Measurements from ENCODE around the gene RMRP. TPM values are rescaled to one million over a fixed set of nuclear protein-coding genes. Genes with fewer than 3 reads are reported as not detected.

Gene RMRP
- total RNA-seq, 2 experiments from 2014 or later: 12,624 to 26,575 TPM

DNA sequence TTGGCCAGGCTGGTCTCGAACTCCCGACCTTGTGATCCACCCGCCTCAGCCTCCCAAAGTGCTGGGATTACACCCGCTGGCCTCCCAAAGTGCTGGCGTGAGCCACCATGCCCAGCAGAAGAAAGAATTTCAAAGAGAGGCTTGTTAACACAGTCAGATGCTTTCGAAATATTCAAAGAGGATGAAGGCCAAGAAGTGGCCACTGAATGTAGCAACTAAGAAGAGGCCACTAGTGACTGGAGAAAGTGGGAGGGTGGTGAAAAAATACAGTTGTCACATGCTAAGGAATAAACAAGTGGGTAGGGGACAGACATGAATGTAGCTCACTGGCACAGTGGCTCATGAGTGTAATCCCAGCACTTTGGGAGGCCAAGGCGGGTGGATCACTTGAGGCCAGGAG is 44.9 kb upstream of the RMRP start:
- intact Hi-C loops (cut with micrococcal nuclease; ENCODE audit: unreplicated experiment): no loop called here
- CTCF ChIA-PET (ENCODE audit: unreplicated experiment): no interaction called here
- TF ChIP-seq, protein P1, sequence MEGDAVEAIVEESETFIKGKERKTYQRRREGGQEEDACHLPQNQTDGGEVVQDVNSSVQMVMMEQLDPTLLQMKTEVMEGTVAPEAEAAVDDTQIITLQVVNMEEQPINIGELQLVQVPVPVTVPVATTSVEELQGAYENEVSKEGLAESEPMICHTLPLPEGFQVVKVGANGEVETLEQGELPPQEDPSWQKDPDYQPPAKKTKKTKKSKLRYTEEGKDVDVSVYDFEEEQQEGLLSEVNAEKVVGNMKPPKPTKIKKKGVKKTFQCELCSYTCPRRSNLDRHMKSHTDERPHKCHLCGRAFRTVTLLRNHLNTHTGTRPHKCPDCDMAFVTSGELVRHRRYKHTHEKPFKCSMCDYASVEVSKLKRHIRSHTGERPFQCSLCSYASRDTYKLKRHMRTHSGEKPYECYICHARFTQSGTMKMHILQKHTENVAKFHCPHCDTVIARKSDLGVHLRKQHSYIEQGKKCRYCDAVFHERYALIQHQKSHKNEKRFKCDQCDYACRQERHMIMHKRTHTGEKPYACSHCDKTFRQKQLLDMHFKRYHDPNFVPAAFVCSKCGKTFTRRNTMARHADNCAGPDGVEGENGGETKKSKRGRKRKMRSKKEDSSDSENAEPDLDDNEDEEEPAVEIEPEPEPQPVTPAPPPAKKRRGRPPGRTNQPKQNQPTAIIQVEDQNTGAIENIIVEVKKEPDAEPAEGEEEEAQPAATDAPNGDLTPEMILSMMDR (conservative IDR thresholded peaks at IDR 0.05; ENCODE audit: low read length): no peak
- no peak for TF ChIP-seq EZH2phosphoT487 (IDR thresholded peaks at IDR 0.05; ENCODE audit: borderline replicate concordance, low read depth, low read length)

DNA sequence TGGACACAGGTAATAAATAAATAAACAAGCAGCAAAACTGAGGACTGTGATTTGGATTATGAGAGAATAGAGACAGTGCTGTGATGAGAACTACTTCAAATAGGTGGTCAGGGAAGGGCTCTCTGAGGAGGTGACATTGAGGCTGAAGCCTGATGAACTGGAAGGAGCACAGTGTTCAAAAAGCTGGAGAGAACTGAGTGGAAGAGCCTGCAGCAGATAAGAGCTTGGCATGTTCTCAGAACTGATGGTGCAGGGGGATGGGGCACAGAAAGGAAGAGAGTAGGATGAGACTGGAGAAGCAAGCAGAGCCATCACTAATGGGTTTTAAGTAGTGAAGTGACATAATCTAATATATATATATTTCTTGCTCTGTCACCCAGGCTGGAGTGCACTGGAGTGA is 43.1 kb upstream of the RMRP start:
- H2AFZ ChIP-seq (ENCODE audit: low read length): no peak overlapping the region
- intact Hi-C loops (cut with micrococcal nuclease; ENCODE audit: unreplicated experiment): no loop called here
- CTCF ChIA-PET (ENCODE audit: unreplicated experiment): no interaction called here
- TF ChIP-seq, protein P1 (conservative IDR thresholded peaks at IDR 0.05; ENCODE audit: low read length): no peak
- TF ChIP-seq EZH2phosphoT487 (IDR thresholded peaks at IDR 0.05; ENCODE audit: borderline replicate concordance, low read depth, low read length): no peak
- H3K4me3 ChIP-seq (ENCODE audit: low read depth, low read length, poor library complexity, severe bottlenecking): no peak overlapping the region
- H3K36me3 ChIP-seq (ENCODE audit: insufficient read depth, low read length): peaks cover 98% of the 10 kb centered on the region
- H3K27ac ChIP-seq (ENCODE audit: low read depth, low read length, poor library complexity, severe bottlenecking): no peak overlapping the region
- DNase-seq (ENCODE audit: low spot score): no peak
- H4K20me1 ChIP-seq (ENCODE audit: insufficient read depth, low read length): no peaks in the 10 kb centered on the region
- POLR2A ChIA-PET: no interaction called here
- no peak overlapping the region for H3K4me2 ChIP-seq (ENCODE audit: low read length)
- H3K79me2 ChIP-seq (ENCODE audit: insufficient read depth, low read depth, low read length): no peaks in the 10 kb centered on the region
- no peaks in the 10 kb centered on the region for H3K9me3 ChIP-seq (ENCODE audit: low read length)
- BruUV-seq (replicated peaks): no TSS peak
- H3K4me1 ChIP-seq (ENCODE audit: insufficient read depth, low read length, poor library complexity, severe bottlenecking): no peaks in the 10 kb centered on the region
- H3K9me2 ChIP-seq (ENCODE audit: insufficient read depth, low read length): no peaks in the 10 kb centered on the region

More for the DNA sequence above, 44.9 kb upstream of the RMRP start:
- POLR2A ChIA-PET: interaction anchor here (1.4 kb wide), 1 partner anchor 29 kb away, joined by 3 read pairs; the partner anchor contains the start of gene TLN1
- H3K79me2 ChIP-seq (ENCODE audit: insufficient read depth, low read depth, low read length): no peaks in the 10 kb centered on the region
- no peak overlapping the region for H3K4me3 ChIP-seq (ENCODE audit: low read depth, low read length, poor library complexity, severe bottlenecking)
- H3K36me3 ChIP-seq (ENCODE audit: insufficient read depth, low read length): peaks cover 98% of the 10 kb centered on the region
- BruUV-seq (replicated peaks): no TSS peak
- H3K27ac ChIP-seq (ENCODE audit: low read depth, low read length, poor library complexity, severe bottlenecking): no peak overlapping the region
- H3K4me2 ChIP-seq (ENCODE audit: low read length): no peak overlapping the region
- no peaks in the 10 kb centered on the region for H3K4me1 ChIP-seq (ENCODE audit: insufficient read depth, low read length, poor library complexity, severe bottlenecking)
- H3K9me3 ChIP-seq (ENCODE audit: low read length): no peaks in the 10 kb centered on the region
- H4K20me1 ChIP-seq (ENCODE audit: insufficient read depth, low read length): no peaks in the 10 kb centered on the region
- H2AFZ ChIP-seq (ENCODE audit: low read length): no peak overlapping the region
- no peaks in the 10 kb centered on the region for H3K9me2 ChIP-seq (ENCODE audit: insufficient read depth, low read length)
- DNase-seq (ENCODE audit: low spot score): no peak

DNA sequence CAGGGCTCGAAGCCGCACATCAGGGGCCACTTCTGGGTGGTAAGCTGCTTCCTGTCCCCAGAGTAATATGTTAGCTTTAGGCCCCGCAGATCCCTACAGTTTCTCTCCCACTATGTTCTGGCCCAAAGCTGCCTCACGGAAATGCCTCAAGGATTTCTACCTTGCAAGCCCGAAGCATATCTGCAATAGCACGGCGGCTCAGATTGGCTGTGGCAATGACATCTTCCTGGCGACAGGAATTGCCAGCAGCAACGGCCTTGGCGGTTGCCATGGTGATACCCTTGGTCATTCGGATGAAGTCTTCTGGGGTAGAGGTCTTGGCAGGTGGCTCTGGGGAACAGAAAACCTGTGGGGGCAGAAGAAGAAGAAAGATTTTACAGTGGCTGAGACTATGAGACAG is 42.2 kb upstream of the RMRP start:
- CTCF ChIA-PET (ENCODE audit: unreplicated experiment): no interaction called here
- intact Hi-C loops (cut with micrococcal nuclease; ENCODE audit: unreplicated experiment): no loop called here
- Histone ChIP-seq H3K9me3 (ENCODE audit: low read length) (no peaks in the 10 kb centered on the region), H3K4me2 (ENCODE audit: low read length) (no peak overlapping the region), H3K9me2 (ENCODE audit: insufficient read depth, low read length) (no peaks in the 10 kb centered on the region), H4K20me1 (ENCODE audit: insufficient read depth, low read length) (no peaks in the 10 kb centered on the region), H3K27ac (ENCODE audit: low read depth, low read length, poor library complexity, severe bottlenecking) (no peak overlapping the region), H3K79me2 (ENCODE audit: insufficient read depth, low read depth, low read length) (no peaks in the 10 kb centered on the region), H3K4me1 (ENCODE audit: insufficient read depth, low read length, poor library complexity, severe bottlenecking) (no peaks in the 10 kb centered on the region), H3K36me3 (ENCODE audit: insufficient read depth, low read length) (peaks cover 95% of the 10 kb centered on the region), H2AFZ (ENCODE audit: low read length) (no peak overlapping the region), H3K4me3 (ENCODE audit: low read depth, low read length, poor library complexity, severe bottlenecking) (no peak overlapping the region)
- TF ChIP-seq, protein P1 (conservative IDR thresholded peaks at IDR 0.05; ENCODE audit: low read length): no peak
- no peak for TF ChIP-seq EZH2phosphoT487 (IDR thresholded peaks at IDR 0.05; ENCODE audit: borderline replicate concordance, low read depth, low read length)
- DNase-seq (ENCODE audit: low spot score): no peak
- no TSS peak for BruUV-seq (replicated peaks)
- POLR2A ChIA-PET: no interaction called here
